HG03521 (cell line): ENCODE data around the gene RUFY1.
"Not testable (repeated sequence)": the region's sequence is repeated elsewhere in the genome, so short reads cannot be mapped to it uniquely, and the experiment has no call there.

Experiments used
- ATAC-seq: cut with Tn5 transposase; IDR thresholded peaks from one replicate; pipeline ENCODE4 v1.9.1; 2021; ENCODE audit warnings: mild to moderate bottlenecking, moderate library complexity; ENCODE audit not compliant: unreplicated experiment

The RUFY1 gene

DNA sequence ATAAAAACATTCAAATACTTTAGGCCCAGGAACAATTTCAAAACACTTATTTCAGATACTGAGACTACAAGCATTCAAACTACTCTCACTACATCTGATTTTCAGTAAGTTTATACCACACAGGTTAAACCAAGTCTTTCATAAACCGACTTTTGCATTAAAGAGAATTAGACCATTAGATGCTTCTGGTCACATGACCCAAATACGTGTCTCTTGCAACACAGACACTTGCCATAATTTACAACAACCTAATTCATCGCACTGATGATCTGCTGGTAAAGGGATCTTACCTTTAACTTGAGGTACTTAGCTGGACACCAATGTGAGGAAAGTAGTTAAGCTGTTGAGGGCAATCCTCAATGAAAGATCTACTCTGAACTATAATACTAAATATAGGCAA is 69.9 kb downstream of the RUFY1 start:
- ATAC-seq, result no peak

DNA sequence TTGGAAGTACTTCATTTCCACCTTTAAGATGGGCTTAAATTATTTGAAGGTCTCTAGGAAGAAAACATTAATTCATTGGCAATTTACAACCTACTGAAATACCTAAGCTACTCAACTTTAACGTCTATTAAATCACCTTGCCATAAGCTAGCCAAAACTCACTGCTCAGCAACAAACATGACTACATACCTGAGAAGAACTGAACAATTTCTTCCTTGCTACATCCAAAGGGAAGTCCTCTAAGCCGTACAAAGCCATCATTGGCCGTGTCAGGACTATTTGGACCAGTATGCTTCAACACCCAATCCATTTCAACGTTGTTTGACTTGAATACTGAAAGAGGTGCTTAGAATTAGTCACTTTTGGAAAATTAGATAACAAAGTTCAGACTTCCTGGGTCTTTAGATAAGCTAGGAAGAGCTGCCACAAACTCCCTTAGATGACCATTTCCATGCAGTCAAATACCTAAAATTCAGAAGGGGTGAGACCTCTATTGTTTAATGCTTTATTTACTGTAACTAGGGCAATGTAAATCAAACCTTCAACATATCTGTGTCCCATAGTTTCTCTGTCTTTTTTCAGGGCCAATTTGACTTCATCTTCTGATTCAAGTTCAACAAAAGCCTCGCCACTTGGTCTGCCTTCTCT is 70.5 kb downstream of the RUFY1 start:
- no peak for ATAC-seq

DNA sequence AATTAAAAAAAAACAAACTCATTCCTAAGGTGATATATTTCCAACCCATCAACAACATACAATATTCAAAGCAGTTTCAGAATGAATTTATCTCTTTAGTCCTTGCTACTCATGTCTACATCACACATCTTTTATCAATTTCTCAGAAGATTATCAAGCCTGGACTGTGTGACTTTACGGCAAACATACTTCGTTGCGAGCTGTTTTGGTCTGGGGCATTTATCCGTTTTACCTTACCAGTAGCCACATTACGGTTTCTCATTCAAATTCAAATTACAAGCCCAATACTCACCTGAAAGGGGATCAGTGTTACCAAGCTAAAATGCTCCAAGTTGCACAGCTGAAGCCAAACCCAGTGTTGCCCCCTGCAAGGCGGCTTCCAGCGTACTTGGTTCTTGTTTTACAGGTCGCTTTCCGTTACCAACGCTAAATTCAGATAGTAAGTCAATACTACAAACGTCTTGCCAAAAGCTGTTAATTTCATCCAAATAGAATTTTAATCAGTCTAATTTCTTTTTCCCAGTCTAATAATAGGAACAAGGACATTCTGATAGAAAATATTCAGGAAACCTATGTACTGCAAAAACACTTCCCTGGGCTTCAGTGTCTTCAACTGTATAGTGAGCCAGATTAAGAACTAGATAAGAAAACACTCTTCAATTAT is 71.3 kb downstream of the RUFY1 start:
- no peak for ATAC-seq

DNA sequence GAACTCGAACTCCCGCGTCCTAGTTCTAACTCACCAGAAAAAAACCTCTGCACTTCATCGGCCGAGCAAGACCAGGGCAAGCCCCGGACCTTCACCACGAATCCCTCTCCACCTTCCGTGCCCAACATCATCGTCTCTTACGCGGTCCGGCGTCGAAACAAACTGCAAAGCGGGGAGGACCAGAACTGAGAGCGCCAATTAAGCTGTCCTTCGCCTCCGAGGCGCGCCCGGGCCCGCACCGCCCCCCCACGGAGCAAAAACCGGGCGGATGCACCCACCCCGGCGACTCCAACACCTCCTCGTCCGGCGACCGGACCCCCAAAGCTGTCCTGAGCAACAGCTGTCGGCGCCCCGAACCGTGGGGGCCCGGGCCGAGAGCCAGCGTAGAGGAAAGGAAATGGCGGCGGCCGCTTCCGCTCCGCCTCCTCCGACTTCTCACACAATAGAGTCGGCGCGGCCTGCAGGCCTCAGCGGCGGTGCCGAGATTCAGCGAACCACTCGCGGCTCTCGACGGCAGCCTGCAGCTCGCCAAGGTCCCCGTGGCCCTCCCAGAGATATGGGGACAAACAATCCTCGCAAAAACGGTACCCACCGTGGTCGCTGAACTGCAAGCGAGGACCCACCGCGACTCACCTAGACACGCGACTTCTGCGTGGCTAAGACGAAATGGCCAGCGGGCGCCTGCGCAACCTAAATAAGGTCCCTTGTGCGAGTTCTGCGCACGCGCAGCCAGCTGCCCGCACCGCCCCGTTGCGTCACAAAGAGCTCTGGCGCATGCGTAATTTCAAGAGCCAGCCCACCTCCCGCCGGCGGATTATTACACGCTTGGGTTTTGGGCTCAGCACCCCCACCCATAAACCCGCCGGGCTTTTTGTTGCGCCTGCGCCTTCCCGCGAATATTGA is 72.9 kb downstream of the RUFY1 start, which contains the start of gene HNRNPH1:
HNRNPH1 (minus strand) TSS at position 669 of the 903 bp plus-strand sequence; CDS start at position 131, 538 bp downstream.
- ATAC-seq, result peak; percentile 71

- peak; percentile 11 for ATAC-seq
Measured at GRCh38 chr5:179623906-179624741, 73.8 kb downstream of the RUFY1 start.

DNA sequence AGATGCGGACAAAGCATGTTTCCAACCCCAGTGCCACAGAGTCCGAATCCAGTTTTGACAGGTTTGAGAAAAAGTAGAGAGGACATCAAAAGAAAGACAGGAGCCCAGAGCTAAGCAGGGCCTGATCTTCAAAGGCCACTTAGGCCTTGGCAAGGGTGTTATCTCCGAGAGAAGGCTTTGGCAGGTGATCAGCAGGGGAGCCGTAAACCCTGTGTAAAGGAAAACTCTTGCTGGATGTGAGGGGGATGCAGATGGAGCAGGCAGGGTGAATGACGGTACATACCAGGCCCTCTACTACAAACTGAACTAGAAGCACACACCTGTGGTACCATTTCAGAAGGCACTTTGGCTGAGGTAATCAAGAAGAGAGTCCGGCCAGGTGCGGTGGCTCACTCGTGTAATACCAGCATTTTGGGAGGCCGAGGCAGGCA is 74.5 kb downstream of the RUFY1 start:
- ATAC-seq, result no peak

DNA sequence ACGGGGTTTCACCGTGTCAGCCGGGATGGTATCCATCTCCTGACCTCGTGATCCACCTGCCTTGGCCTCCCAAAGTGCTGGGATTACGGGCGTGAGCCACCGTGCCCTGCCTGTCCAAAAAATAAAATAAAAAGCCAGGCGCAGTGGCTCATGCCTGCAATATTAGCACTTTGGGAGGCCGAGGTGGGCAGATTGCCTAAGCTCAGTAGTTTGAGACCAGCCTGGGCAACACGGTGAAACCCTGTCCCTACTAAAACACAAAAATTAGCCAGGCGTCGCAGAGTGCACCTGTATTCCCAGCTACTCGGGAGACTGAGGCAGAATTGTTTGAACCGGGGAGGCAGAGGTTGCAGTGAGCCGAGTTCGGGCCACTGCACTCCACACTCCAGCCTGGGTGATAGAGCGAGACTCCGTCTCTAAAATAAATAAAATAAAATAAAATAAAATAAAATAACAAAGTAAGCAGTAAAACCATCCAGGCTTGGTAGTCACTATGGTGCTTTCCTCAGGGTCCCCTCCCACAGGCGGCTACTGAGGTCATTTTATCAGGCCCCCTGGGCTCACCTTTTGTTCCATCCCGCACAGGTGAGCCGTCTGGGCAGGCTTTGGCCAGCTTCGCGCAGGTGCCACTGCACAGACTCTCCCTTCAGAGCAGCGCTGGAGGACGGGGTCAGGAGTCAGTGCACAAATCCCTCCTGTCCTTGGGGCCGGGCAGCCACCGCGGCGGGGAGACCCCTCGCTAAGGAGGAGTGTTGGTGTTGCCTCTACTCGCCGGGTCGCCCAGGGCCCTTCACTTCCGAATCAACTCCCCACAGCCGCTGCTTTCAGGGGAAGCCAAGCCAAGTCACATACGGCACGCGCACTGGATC is 83.4 kb downstream of the RUFY1 start:
- ATAC-seq, result peak; percentile 47

DNA sequence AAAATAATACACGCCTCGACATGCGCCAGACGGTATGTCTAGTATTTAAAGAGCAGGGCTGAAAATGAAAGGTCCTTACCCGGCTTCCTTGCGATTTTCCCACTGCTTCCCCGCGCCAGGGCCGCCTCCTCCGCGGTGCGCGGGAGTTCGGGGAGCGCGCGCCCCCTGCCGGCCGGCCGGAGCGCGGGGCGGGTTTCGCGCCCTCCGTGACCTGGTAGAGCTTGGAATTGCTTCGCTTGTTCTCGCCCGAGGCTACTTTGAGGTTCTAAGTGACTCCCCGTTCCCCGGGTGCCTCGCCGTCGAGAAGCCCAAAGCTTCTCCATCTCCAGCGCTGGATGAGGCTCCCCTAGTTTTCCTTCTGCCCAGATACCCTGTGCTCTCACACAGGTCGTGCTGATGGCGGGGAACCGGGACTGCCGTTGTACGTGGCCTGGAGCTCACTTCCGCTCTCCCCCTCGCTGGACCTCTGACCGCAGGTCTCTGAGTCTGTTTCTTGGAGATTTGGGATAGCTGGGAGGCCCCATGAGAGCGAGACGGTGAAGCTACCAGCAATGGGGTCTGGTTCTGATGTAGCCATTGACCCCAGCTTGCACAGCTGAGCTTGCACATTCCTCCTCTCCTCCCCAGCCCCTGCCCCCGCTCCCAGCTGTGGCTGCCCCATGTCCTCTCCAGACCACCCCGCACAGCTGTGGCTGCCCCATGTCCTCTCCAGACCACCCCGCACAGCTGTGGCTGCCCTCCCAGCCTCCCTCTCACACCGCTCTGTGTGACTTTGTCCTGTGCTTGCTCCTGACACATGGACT is 84.2 kb downstream of the RUFY1 start:
- ATAC-seq, result peak; percentile 90

GRCh38 chr5:179639296-179639695 is 88.9 kb downstream of the RUFY1 start:
- not testable (repeated sequence) for ATAC-seq

DNA sequence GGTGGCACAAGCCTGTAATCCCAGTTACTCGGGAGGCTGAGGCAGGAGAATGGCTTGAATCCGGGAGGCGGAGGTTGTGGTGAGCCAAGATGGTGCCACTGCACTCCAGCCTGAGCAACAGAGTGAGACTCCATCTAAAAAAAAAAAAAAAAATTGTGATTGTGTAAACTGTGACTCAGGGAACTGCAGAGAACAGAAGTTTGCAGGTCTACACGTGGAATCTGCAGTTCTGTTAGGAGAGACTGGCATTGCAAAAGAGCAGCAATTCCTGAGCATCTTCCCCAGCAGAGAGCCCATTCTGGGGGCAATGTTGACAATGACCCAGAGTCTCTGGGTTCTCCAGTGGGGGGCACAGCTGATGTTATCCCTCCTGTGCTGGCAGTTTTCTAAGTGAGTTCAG is 91.4 kb downstream of the RUFY1 start:
- ATAC-seq, result not testable (repeated sequence)

GRCh38 chr5:179642626-179643025 is 92.3 kb downstream of the RUFY1 start:
- not testable (repeated sequence) for ATAC-seq

GRCh38 chr5:179643141-179643920 is 93.0 kb downstream of the RUFY1 start:
- ATAC-seq, result not testable (repeated sequence)

GRCh38 chr5:179644766-179645165 is 94.4 kb downstream of the RUFY1 start:
- ATAC-seq, result not testable (repeated sequence)

GRCh38 chr5:179648410-179648809 is 98.1 kb downstream of the RUFY1 start:
- no peak for ATAC-seq

DNA sequence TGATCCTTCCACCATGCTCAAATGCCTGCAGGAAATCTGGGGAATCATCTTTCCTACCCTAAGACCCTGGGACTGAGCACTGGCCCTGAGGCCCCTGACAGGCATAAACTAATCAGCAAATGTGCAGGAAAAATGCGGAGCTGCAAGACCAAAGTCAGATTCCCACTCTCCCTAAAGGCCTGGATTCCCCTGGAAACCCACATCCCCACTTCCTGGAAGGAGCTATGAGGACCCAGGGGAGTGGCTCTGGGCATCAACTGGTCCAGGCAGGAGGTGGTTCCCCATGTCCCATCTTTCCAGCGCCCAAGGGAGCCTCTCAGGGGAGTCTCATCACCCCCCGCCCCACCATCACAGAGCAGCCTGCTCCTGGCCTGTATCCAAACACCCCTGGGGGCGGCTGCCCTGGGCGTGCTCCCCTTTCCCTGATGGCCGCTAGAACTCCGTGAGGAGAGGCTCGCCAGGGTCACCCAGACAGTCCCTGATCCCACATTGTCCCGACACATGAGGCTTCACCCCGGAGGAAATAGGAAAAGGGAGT is 98.9 kb downstream of the RUFY1 start:
- ATAC-seq, result not testable (repeated sequence)

DNA sequence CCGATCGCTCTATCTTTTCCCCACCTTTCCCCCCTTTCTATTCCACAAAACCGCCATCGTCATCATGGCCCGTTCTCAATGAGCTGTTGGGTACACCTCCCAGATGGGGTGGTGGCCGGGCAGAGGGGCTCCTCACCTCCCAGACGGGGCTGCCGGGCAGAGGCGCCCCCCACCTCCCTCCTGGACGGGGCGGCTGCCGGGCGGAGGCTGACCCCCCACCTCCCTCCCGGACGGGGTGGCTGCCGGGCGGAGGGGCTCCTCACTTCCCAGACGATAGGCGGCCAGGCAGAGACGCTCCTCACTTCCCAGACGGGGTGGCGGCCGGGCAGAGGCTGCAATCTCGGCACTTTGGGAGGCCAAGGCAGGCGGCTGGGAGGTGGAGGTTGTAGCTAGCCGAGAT is 99.9 kb downstream of the RUFY1 start:
- not testable (repeated sequence) for ATAC-seq

DNA sequence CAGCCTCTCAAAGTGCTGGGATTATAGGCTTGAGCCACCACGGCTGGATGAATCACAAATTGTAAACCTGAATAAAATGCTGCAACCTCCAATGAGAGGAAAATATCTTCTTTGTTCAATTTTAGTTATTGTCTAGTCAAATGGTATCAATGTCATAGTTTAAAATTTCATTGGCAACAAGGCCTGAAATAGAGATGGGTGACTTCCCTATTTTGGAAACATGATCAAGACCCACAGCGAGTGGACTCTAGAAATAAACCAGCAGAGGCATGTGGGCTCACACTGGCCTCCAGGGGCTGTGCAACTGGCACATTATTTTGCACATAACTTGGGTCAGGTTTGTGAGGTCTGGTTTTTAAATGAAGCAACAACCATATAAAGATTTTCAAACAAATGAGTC is 102.8 kb downstream of the RUFY1 start:
- not testable (repeated sequence) for ATAC-seq
